Stimulated activated CD4-positive, alpha-beta T cell treated with anti-CD3 and anti-CD28 coated beads, Interleukin-12 subunit alpha, Interleukin-12 subunit beta, amount 100 ng/mL, for 24 hours (primary cell): ENCODE data around the gene FGF14.

Experiments used
- DNase-seq, 2 experiments: peaks; one replicate each; pipeline ENCODE4 v3.0.0-alpha.2; 2020; ENCODE audit warnings: low read depth in 2 of 2

The FGF14 gene

GRCh38 chr13:102367836-102368235, 34.0 kb downstream of the FGF14 start:
- no peak for DNase-seq

- no peak for DNase-seq
These were observed 40.7 kb downstream of the FGF14 start for GRCh38 chr13:102361113-102361512.

DNA sequence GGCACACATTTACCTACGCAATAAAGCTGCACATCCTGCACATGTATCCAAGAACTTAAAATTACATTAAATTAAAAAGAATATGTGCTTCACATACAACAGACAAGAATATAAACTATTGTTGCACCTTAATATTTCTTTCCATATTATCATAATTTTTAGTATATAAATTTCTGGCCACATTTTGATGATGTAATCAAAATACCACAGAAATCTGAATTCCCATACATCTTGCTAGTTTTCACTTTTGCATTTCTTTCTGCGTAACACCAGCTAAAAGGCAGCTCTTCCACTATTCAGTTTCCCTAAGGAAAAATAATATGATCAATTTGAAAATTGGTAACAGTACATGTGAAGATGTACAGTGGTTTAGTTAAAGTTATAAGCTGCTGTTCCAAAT, 42.6 kb downstream of the FGF14 start:
- DNase-seq: no peak

GRCh38 chr13:102355251-102355650, 46.6 kb downstream of the FGF14 start:
- no peak for DNase-seq

DNA sequence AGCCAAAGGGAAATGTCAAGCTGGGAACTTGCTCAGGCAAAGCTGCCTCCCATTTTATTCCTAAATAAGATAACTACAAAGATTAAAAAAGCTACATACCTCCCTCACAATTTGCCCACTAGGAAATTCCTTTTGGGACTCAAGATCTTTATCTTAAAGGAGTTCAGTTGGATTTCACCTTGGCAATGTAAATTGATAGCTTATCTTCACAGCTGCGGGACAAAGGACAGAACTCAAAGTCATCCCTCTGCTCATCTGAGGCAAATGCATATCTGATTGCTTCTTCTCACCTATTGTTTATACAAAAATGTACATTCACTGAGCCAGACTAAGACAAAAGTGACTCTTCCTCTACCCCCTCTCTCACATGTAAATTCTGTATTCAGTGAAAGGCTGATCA, 47.8 kb downstream of the FGF14 start:
- no peak for DNase-seq

DNA sequence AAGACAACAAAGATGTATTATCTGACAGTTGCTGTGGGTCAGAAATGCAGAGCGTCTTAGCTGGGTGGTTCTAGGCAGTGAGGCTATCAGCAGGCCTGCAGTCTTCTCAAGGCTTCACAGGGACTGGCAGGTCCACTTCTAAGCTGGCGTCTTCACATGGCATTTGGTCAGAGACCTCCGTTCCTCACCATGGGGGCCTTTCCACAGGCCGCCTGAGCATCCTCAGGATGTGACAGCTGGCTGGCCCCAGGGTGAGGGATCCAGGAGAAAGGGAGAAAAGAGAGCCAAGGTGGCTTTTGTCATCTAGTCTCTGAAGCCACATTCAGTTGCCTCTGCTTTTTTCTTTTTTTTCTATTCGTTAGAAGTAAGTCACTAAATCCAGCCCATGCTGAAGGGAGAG, 50.3 kb downstream of the FGF14 start:
- no peak for DNase-seq

DNA sequence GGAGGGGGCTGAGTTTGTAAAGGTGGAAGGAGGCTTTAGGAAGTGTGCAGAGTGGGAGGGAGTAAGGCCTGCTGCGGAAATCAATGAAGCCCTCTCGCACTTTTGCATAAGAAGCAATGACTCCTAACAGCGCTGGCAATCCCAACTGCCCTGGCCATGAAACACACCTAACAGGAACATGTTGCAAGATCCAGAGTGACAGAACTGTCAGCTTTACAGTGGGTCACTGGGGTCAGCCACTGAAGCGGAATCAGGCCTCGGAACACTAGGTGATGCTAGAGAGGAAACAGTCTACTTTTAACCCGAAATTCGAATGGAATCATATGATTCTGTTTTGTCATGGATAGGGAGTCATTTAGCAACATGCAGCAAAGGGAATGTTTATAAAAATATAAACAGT, 54.4 kb downstream of the FGF14 start:
- no peak for DNase-seq

- DNase-seq: no peak
These were observed 55.1 kb downstream of the FGF14 start for GRCh38 chr13:102346769-102347168.

DNA sequence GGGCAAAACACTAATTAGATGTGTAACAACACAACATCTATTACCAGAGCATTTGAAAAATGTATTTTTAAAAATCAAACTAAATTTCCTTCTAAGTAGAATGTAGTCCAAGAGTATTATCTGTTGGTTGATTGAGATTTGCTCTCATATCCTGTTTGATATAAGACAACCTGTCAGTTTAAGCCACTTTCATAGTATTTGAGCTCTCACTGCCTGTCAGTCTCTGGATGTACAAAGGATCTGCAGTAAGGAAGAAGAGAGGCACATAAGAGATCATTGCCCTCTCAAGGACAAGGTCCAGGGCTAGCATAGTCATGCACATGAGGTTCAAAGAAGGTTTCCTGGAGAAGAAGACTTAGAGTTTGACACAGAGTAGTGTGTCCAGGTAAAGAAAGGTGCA, 57.4 kb downstream of the FGF14 start:
- DNase-seq: no peak

GRCh38 chr13:102333320-102334198, 68.3 kb downstream of the FGF14 start:
- no peak for DNase-seq

- DNase-seq: no peak
These were observed 72.9 kb downstream of the FGF14 start for GRCh38 chr13:102328909-102329308.

DNA sequence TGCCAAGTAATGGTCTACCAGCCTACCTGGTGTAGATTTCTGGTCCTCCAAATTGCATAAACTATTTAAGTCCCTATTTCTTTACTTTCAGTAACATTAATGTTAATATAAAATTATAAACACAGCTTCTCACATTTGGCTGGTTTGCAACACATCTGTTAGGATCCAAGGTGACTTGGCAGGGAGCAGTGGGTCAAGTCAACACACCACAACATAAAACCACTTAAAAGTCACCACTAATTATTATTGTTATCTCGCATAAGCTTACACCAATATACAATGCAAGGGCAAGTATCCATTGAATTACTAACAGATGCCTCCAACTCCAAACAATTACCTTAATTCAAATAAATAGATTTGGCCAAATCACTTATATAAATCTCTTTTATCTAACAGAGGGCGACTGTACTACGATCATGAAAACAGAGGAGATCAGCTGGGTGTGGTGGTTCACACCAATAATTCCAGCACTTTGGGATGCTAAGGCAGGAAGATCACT, 74.7 kb downstream of the FGF14 start:
- DNase-seq: no peak

- no peak for DNase-seq
These were observed 75.3 kb downstream of the FGF14 start for GRCh38 chr13:102326381-102327118.

DNA sequence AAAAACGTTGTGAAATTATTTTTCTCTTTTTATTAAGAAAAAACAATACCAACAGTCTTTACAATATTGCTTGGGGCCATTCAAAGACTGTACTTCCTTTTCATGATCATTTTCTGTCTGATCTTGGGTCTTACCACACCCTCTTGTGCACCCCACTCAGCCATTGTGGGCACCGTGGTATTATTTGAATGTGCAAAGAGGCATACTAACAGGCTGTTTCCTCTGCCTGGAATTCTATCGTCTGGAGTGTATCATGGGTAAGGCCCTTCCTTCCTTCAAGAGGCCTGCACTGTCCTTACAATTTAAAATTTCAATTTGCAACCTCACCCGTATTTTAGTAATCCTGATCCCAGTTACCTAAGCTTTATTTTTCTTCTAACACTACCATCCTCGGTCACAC, 76.5 kb downstream of the FGF14 start:
- DNase-seq: no peak

- DNase-seq: no peak
These were observed 78.3 kb downstream of the FGF14 start for GRCh38 chr13:102323505-102323904.

GRCh38 chr13:102323012-102323411, 78.8 kb downstream of the FGF14 start:
- no peak for DNase-seq

- DNase-seq: no peak
These were observed 79.6 kb downstream of the FGF14 start for GRCh38 chr13:102322211-102322610.

DNA sequence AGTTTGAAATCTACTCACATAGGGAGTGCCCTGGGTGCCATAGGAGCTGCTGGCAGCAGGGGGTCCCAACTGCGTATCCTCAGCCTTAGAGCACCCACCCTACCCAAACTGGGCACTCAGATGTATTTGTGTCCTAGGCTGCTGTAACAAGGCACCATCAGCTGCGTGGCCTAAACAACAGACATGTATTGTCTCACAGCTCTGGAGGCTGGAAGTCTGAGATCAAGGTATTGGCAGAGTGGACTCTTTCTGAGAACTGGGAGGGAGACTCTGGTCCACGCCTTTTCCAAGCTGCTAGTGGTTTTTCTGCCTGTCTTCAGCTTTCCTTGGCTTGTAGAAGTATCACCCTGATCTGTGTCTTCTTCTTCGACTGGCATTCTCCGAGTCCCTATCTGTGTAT, 83.6 kb downstream of the FGF14 start:
- no peak for DNase-seq

- DNase-seq: no peak
These were observed 84.3 kb downstream of the FGF14 start for GRCh38 chr13:102317593-102317992.

DNA sequence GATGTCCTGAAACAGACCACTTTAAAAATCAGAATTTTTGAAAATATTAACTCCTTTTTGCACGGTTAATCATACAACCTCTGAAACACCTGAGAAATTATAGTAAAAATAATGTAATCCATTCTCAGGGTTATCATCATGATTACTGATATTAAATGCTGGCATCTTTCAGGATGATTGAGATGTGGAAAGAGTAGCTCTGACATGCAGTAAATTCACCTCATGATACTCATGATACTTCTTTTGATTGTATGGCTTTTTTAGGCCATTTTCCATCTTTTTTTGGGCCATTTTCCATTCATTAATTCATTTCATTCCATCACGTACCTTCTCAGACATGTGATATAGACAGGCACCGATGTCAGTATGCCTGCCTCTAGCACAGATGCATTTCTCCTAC, 85.1 kb downstream of the FGF14 start:
- no peak for DNase-seq

DNA sequence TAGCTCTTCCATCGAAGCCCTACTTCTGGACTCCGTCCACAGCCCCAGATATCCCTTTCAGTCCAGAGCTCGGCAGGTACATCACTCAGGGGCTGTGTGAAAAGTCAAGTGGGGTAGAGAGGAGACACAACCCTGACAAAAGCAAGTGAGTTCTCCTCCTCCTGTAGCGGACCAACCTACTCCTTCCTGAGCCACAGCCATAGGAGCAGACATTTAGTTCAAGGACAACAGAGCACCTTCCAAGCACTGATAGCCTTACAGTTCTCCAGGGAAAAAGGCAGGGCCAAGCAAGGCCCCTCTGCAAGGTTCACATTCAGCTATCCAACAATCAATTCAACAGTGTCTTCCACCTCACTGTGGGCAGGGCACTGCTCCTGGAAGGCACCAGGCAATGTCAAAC, 89.0 kb downstream of the FGF14 start:
- DNase-seq: no peak

- DNase-seq: no peak
These were observed 89.9 kb downstream of the FGF14 start for GRCh38 chr13:102311901-102312300.

GRCh38 chr13:102311419-102311796, 90.4 kb downstream of the FGF14 start:
- DNase-seq: no peak
